Measurements from ENCODE around the gene SLC2A9.

Gene SLC2A9

GRCh38 chr4:10041036-10041435 lies 19.7 kb upstream of the SLC2A9 start:
- DNase-seq: no peak

GRCh38 chr4:10040049-10040892 lies 19.0 kb upstream of the SLC2A9 start:
- DNase-seq: no peak

GRCh38 chr4:10036807-10037342 lies 15.6 kb upstream of the SLC2A9 start:
- no peak for DNase-seq

GRCh38 chr4:10035130-10035529 lies 13.8 kb upstream of the SLC2A9 start:
- DNase-seq: no peak

- DNase-seq: no peak
Measured at GRCh38 chr4:10034612-10035104, 13.4 kb upstream of the SLC2A9 start.

- no peak for DNase-seq
Measured at GRCh38 chr4:10034136-10034535, 12.8 kb upstream of the SLC2A9 start.

- no peak for DNase-seq
Measured at GRCh38 chr4:10033191-10033881, 12.0 kb upstream of the SLC2A9 start.

- no peak for DNase-seq
Measured at GRCh38 chr4:10032625-10033024, 11.3 kb upstream of the SLC2A9 start.

- no peak for DNase-seq
Measured at GRCh38 chr4:10031668-10032590, 10.6 kb upstream of the SLC2A9 start.

GRCh38 chr4:10030972-10031667 lies 9.8 kb upstream of the SLC2A9 start:
- no peak for DNase-seq

- DNase-seq: no peak
Measured at GRCh38 chr4:10029403-10029802, 8.1 kb upstream of the SLC2A9 start.

- no peak for DNase-seq
Measured at GRCh38 chr4:10028910-10029309, 7.6 kb upstream of the SLC2A9 start.

GRCh38 chr4:10026485-10026884 lies 5.2 kb upstream of the SLC2A9 start:
- DNase-seq: no peak

GRCh38 chr4:10025230-10025806 lies 4.0 kb upstream of the SLC2A9 start:
- no peak for DNase-seq

- DNase-seq: no peak
Measured at GRCh38 chr4:10024303-10024702, 3.0 kb upstream of the SLC2A9 start.

- no peak for DNase-seq
Measured at GRCh38 chr4:10023806-10024205, 2.5 kb upstream of the SLC2A9 start.

- DNase-seq: no peak
Measured at GRCh38 chr4:10023050-10023419, 1.7 kb upstream of the SLC2A9 start.

GRCh38 chr4:10022346-10023049 lies 1.2 kb upstream of the SLC2A9 start:
- no peak for DNase-seq

GRCh38 chr4:10021653-10022023 lies 341 bp upstream of the SLC2A9 start:
- no peak for DNase-seq

GRCh38 chr4:10020106-10020505 lies 1.2 kb downstream of the SLC2A9 start:
- no peak for DNase-seq

- DNase-seq: no peak
Measured at GRCh38 chr4:10019521-10020051, 1.7 kb downstream of the SLC2A9 start.

Data from hippocampal formation (tissue), 2 donors.